Sigmoid colon (tissue), 7 donors: Measurements from ENCODE around the gene RBBP8NL. TPM values are rescaled to one million over a fixed set of nuclear protein-coding genes. Genes with fewer than 3 reads are reported as not detected.

Experiments
- DNase-seq: peaks from one replicate; pipeline ENCODE4 v3.0.0-alpha.2; 2019
- H3K27ac ChIP-seq, 4 donors: fragments of 200-600 bp; sonication (generic); one replicate each; pipeline ENCODE4 v1.5.1; 2016 to 2019; ENCODE audit warnings: mild to moderate bottlenecking in 1 of 4
- H3K27me3 ChIP-seq, 3 donors: fragments of 200-600 bp; sonication (generic); one replicate each; pipeline ENCODE4 v1.5.1; 2019; ENCODE audit warnings: mild to moderate bottlenecking in 1 of 3
- H3K36me3 ChIP-seq, 4 donors: fragments of 200-600 bp; sonication (generic); one replicate each; pipeline ENCODE4 v1.5.1; 2016 to 2019
- H3K4me1 ChIP-seq, 4 donors: fragments of 200-600 bp; sonication (generic); one replicate each; pipeline ENCODE4 v1.5.1; 2017 to 2019
- H3K4me3 ChIP-seq, 4 donors: fragments of 200-600 bp; sonication (generic); one replicate each; pipeline ENCODE4 v1.5.1; 2017 to 2019; ENCODE audit warnings: mild to moderate bottlenecking in 2 of 4, moderate library complexity in 1 of 4
- H3K9me3 ChIP-seq, 4 donors: fragments of 200-600 bp in 3 of 4; sonication (generic) in 3 of 4; one replicate each; pipeline versions ENCODE4 v1.5.1 to v1.6.1; 2013 to 2019
- EP300 ChIP-seq, 4 donors: sonication (generic); formaldehyde crosslinking; IDR thresholded peaks; one replicate each; pipeline ENCODE4 v1.6.1; 2017; ENCODE audit warnings: antibody characterized with exemption in 4 of 4
- POLR2A ChIP-seq, 2 donors: fragments of 450-650 bp; IDR thresholded peaks; one replicate each; pipeline ENCODE4 v1.6.1; 2016; ENCODE audit warnings: antibody characterized with exemption in 2 of 2, mild to moderate bottlenecking in 2 of 2, moderate library complexity in 2 of 2
- POLR2AphosphoS5 ChIP-seq, 4 donors: sonication (generic); formaldehyde crosslinking; IDR thresholded peaks; one replicate each; pipeline ENCODE4 v1.6.1; 2017; ENCODE audit warnings: antibody characterized with exemption in 4 of 4
- WGBS, 2 donors: extraction: QIAGEN DNeasy Blood & Tissue Kit; methylation state at CpG; one replicate each; pipeline ENCODE4 v1.1.7; 2013; 5-methylcytosine and 5-hydroxymethylcytosine counted together
- intact Hi-C: fragments of 100-400 bp; cut with DNase I; formaldehyde crosslinking; loops from one replicate; pipeline ENCODE4 v1.15.1; 2023
- polyA plus RNA-seq, 3 donors: library from polyadenylated mRNA; stranded (reverse); fragments of 200-250 nt; gene quantifications; one replicate each; pipeline ENCODE4 v1.2.3, GENCODE V29; 2013
- total RNA-seq, 4 donors: library from RNA; depleted of rRNA; stranded (reverse); fragments of >200 nt; gene quantifications; one replicate each; pipeline ENCODE4 v1.1.0, GENCODE V29; 2016
- TF ChIP-seq, protein P1 (sequence below), 4 experiments: fragments of 450-650 bp in 3 of 4; fragments of 200-600 bp in 1 of 4; IDR thresholded peaks; one replicate each; pipeline ENCODE4 v1.5.1; 2016 to 2019; ENCODE audit warnings: antibody characterized with exemption in 4 of 4, mild to moderate bottlenecking in 3 of 4, moderate library complexity in 2 of 4
- donor health status: healthy with polysubstance abuse.
- donor health status: Bipolar disorder and iron deficiency.
- donor health status: healthy.

Gene RBBP8NL
- total and polyA plus RNA-seq, 7 donors = 4.2 to 12.5 (median 5.4) TPM; not detected in 4

DNA sequence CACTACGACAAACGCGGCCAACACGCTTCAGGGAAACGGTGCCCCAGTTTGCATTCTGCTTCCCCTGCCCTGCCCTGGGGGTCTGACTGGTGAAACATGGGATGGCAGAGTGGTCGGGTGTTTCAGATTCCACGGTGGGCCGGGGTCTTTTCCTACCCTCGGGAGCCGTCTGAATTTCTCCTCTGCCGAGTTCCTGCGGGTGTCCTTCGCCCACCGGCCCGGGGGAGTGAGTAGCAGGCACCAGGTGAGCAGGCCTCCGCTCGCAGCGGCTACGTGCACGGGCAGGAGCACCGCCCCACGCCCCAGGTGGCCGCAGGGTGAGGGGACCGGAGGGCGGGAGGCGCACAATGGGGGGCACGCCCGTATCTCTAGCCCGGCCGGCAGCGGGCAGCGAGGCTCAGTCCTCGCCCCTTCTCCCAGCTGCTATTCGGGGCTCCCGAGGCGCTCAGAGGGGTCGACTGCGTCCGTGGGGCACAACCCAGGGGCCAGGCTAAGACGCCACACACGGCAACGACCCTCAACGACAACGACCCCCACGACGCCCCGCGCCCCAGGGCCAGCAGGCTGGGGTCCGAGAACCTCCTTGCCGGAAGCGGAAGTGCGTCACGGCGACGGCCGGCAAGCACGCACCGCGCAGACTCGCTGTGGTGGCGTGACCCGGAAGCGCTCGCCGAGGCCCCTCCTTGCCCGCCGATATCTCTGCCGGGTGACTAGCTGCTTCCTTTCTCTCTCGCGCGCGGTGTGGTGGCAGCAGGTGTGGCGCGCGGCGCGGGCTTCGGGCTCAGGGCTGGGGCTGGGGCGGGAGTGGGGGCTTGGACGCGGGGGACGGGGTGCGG, 40.7 kb downstream of the RBBP8NL start, which contains the start of gene RPS21:
Gene RPS21 (plus strand): TSS at position 721 of the 836 bp plus-strand sequence. CDS start 236 bp downstream, outside the sequence.
- TF ChIP-seq EP300 (IDR thresholded peaks at IDR 0.05) = peak in 1 of 4 donors; percentile 46
- TF ChIP-seq POLR2A (IDR thresholded peaks at IDR 0.05) = peak; percentile 77 to 81
- TF ChIP-seq, protein P1, sequence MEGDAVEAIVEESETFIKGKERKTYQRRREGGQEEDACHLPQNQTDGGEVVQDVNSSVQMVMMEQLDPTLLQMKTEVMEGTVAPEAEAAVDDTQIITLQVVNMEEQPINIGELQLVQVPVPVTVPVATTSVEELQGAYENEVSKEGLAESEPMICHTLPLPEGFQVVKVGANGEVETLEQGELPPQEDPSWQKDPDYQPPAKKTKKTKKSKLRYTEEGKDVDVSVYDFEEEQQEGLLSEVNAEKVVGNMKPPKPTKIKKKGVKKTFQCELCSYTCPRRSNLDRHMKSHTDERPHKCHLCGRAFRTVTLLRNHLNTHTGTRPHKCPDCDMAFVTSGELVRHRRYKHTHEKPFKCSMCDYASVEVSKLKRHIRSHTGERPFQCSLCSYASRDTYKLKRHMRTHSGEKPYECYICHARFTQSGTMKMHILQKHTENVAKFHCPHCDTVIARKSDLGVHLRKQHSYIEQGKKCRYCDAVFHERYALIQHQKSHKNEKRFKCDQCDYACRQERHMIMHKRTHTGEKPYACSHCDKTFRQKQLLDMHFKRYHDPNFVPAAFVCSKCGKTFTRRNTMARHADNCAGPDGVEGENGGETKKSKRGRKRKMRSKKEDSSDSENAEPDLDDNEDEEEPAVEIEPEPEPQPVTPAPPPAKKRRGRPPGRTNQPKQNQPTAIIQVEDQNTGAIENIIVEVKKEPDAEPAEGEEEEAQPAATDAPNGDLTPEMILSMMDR (IDR thresholded peaks at IDR 0.05) = no peak
- peak; percentile 95 to 98 (median 96) for TF ChIP-seq POLR2AphosphoS5 (IDR thresholded peaks at IDR 0.05)
- Histone ChIP-seq H3K9me3 (no peaks in the 10 kb centered on the region), H3K27ac (peak within 1 kb of the TSS; percentile 91 to 99 (median 96)), H3K36me3 (peaks cover 0 to 37% (median 12%) of the 10 kb centered on the region in 4 donors), H3K4me3 (peak within 1 kb of the TSS; percentile 84 to 100 (median 94)), H3K4me1 (peaks cover 0 to 34% (median 30%) of the 10 kb centered on the region in 4 donors), H3K27me3 (no peaks in the 10 kb centered on the region)
- intact Hi-C loops = loop anchor here (5.0 to 10.0 kb wide), 2 partner anchors 149 to 242 kb away; partner anchors contain the start of genes OSBPL2, PSMA7 and SS18L1
- DNase-seq = peak; percentile 97
- 1% methylated on average over 83 of the region's 83 CpGs for WGBS, 2 donors

DNA sequence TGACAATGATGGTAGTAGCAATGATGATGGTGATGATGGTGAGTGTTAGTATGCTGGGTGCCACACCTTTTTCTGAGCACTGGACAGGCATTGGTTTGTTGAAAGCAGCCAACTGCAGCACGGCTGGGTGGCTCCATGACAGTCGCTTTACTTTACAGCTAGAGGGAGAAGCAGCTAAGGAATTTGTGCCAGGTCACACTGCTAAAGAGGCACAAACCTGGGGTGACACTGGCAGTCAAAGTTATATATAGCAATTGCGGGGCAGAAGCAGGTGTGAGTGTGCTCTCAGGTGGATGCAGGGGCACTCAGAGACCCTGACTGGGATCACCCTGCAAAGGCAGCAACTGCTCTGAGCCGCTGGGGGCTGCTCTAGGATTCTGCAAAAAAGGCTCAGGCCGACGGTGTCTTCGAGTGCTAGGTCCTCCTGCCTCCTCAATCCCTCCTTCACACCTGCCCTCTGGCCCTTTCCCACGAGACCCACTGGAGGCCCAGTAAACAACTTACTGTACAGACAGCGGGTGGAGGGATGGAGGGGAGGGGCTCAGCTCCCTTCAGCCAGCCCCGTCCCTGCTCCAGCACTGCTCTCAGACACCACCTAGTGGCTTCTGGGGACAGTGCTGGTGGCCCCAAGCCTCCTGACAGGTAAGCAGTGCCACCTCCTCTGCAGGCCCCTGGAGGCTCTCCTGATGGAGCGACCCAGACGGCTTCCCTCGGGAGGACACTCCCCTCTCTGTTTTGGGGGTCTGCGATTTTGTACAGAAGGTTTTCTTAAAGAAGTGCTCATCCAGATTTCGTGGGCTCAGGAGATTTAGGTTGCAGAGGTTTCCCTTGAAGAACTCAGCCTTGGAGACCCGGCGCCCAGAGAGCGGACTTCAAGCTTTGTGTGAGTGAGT, 44.8 kb downstream of the RBBP8NL start:
- Histone ChIP-seq H3K9me3 (no peaks in the 10 kb centered on the region), H3K4me3 (no peak overlapping the region), H3K36me3 (no peaks in the 10 kb centered on the region), H3K4me1 (peaks cover 0 to 41% (median 32%) of the 10 kb centered on the region in 4 donors), H3K27ac (peak overlapping the region; percentile 35 to 66 (median 58)), H3K27me3 (no peaks in the 10 kb centered on the region)
- intact Hi-C loops = loop anchor here (1.0 to 10.0 kb wide), 2 partner anchors 80 to 238 kb away; partner anchors contain the start of genes ADRM1, PSMA7 and SS18L1
- no peak for TF ChIP-seq EP300 (IDR thresholded peaks at IDR 0.05)
- TF ChIP-seq, protein P1 (IDR thresholded peaks at IDR 0.05) = peak; percentile 89 to 94 (median 93)
- peak in 1 of 4 donors; percentile 6 for TF ChIP-seq POLR2AphosphoS5 (IDR thresholded peaks at IDR 0.05)
- no peak for TF ChIP-seq POLR2A (IDR thresholded peaks at IDR 0.05)
- 41 to 47% methylated on average over 18 of the region's 18 CpGs for WGBS, 2 donors
- peak; percentile 89 for DNase-seq

DNA sequence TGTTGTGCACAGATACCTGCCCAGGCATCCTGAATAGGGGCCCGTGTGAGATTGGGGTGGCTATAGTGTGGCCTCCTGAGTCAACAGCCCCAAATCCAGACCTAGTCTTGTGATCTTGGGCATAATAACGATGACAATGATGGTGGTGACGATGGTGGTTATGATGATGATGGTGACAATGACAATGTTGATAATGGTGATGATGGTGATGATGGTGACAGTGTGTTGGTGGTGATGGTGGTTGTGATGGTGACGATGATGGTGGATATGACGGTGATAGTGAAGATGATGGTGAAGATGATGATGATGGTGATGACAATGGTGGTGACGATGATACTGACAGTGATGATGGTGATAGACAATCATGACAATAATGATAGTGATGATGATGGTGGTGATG, 45.5 kb downstream of the RBBP8NL start:
- Histone ChIP-seq H3K36me3 (no peaks in the 10 kb centered on the region), H3K9me3 (no peaks in the 10 kb centered on the region), H3K27me3 (no peaks in the 10 kb centered on the region), H3K4me3 (no peak overlapping the region), H3K27ac (peak overlapping the region in 3 of 4 donors; percentile 49 to 59 (median 58)), H3K4me1 (peaks cover 0 to 44% (median 36%) of the 10 kb centered on the region in 4 donors)
- WGBS, 2 donors = 86 to 96% methylated on average over 6 of the region's 6 CpGs
- TF ChIP-seq EP300 (IDR thresholded peaks at IDR 0.05) (no peak), POLR2AphosphoS5 (IDR thresholded peaks at IDR 0.05) (no peak), POLR2A (IDR thresholded peaks at IDR 0.05) (no peak)
- TF ChIP-seq, protein P1 (IDR thresholded peaks at IDR 0.05) = no peak
- no peak for DNase-seq
- intact Hi-C loops = loop anchor here (1.0 to 10.0 kb wide), 2 partner anchors 80 to 237 kb away; partner anchors contain the start of genes ADRM1, PSMA7 and SS18L1

DNA sequence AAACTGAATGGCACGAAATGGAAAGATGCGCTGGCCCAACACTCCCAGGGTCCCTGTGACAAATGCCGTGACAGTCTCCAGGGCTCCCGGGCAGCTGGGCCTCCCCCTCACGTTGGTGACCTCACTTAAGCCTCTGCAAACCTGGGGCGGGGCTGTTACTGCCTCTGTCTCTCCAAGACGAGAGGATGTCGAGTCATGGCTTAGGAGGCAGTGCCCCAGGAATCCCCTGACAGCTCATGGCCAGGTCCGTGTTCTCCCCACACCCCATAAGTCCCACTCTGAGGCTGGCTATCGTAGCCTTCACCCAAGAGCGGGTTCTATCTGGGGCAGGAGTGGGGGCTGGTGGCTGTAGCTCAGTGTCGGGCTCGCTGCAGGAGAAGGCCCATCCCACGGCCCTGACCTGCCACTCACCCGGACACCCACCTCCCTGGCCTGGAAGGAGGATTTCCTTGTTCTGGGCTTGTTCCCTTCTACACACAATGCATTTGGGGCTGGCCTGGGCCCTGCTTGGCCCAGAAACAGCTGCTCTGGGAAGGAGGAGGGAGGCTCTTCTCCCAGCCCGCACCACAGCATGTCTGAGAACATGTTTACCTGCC, 46.0 kb downstream of the RBBP8NL start:
- intact Hi-C loops = loop anchor here (10.0 kb wide), 1 partner anchor 236 kb away; the partner anchor contains the start of genes PSMA7 and SS18L1
- peak in 1 of 4 donors; percentile 9 for TF ChIP-seq POLR2AphosphoS5 (IDR thresholded peaks at IDR 0.05)
- TF ChIP-seq, protein P1 (IDR thresholded peaks at IDR 0.05) = no peak
- H3K4me3 ChIP-seq = no peak overlapping the region
- DNase-seq = no peak
- no peaks in the 10 kb centered on the region for H3K9me3 ChIP-seq
- H3K36me3 ChIP-seq = no peaks in the 10 kb centered on the region
- WGBS, 2 donors = 77 to 83% methylated on average over 16 of the region's 16 CpGs
- H3K27ac ChIP-seq = peak overlapping the region; percentile 44 to 59 (median 54)
- H3K27me3 ChIP-seq = no peaks in the 10 kb centered on the region
- peaks cover 0 to 48% (median 41%) of the 10 kb centered on the region in 4 donors for H3K4me1 ChIP-seq
